Measurements from ENCODE around the gene ALDH1A3.

The ALDH1A3 gene

GRCh38 chr15:100859970-100860828, 19.4 kb upstream of the ALDH1A3 start:
- DNase-seq, result no peak

DNA sequence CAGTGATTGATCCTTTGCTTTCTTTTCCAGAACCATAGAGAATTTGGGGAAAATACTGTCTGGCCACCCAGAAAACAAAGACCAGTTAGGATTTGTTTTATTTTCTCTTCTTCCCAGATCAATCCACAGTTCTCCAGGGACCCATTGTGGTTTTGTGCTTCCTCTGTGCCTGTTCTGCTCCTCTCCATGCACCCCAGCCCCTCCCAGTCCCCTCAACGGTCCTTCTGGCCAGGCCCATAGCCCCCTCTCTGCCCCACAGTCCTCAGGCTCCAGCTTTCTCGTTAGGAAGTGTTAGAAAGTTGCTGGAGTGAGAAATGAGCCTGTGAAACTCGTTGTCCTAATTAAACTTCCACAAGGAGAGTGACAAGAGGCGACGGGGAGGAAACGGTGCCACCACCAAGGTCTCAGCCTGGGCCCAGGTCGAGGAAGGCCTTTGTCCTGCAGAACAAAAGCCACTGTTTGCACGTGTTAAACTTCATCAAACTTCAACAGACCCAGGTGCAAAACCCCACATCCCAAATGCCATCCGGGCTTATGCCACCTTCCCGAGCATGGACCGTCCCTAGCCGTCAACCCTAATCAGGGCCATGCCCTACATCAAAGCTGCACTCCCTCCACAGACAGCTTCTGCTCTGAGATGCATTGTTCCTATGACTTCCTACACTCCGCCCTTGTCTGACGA, 18.7 kb upstream of the ALDH1A3 start:
- DNase-seq, result no peak

- no peak for DNase-seq
These were observed 18.1 kb upstream of the ALDH1A3 start for GRCh38 chr15:100861511-100861991.

GRCh38 chr15:100862162-100862561, 17.5 kb upstream of the ALDH1A3 start:
- no peak for DNase-seq

DNA sequence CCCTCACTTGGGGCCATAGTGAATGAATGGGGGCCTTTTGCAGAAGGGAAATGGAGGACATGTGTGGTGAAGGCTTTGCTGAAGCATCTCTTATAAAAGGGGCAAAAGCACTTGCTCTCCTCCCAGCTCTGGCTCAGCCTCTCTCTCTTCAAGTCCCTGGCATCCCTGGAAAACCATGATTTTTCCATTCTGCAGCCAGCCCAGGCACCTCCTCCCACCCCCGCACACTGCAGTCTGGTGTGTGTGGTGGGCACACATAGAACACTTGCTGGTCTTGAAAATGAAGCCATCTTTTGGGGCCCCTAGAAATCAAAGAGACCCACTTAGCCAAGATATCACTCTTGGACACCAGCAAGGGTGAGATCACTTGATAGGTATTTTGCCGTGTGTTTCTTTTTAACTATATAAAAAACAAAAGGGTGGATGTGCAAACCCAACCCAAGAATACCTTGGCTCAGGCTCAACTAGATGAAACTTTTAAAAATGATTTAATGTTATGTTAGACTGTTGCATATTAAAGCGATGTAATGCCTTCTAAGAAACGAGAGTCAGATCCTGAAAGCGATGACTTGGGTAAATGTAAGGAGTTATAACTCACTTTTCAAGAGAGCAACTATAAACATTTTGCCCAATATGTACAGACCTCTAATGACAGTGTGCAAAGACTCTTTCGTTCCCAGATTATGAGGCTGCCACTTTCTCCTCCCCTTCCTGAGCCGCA, 16.4 kb upstream of the ALDH1A3 start:
- no peak for DNase-seq

DNA sequence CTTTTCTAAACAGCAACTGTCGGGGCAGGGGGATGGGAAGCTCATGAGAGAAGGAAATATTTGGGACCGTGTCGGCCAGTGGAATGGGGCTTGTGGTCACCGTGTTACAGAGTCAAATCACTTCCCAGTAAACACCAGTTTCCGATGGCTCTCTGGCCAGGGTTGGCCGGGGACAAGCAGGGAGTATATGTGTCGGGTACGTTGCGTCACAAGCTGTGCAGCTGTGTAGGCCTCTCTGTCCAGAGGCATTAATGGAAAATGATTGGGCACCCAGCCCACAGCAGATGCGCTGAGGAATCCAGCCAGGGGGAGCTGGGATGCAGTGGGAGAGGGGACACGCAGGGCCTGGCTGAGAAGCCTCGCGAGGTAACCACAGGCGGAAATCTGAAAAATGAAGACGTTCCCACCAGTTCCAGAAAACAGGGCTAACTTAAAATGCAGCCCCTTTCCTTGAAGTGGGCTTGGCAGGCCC, 15.8 kb upstream of the ALDH1A3 start:
- no peak for DNase-seq

DNA sequence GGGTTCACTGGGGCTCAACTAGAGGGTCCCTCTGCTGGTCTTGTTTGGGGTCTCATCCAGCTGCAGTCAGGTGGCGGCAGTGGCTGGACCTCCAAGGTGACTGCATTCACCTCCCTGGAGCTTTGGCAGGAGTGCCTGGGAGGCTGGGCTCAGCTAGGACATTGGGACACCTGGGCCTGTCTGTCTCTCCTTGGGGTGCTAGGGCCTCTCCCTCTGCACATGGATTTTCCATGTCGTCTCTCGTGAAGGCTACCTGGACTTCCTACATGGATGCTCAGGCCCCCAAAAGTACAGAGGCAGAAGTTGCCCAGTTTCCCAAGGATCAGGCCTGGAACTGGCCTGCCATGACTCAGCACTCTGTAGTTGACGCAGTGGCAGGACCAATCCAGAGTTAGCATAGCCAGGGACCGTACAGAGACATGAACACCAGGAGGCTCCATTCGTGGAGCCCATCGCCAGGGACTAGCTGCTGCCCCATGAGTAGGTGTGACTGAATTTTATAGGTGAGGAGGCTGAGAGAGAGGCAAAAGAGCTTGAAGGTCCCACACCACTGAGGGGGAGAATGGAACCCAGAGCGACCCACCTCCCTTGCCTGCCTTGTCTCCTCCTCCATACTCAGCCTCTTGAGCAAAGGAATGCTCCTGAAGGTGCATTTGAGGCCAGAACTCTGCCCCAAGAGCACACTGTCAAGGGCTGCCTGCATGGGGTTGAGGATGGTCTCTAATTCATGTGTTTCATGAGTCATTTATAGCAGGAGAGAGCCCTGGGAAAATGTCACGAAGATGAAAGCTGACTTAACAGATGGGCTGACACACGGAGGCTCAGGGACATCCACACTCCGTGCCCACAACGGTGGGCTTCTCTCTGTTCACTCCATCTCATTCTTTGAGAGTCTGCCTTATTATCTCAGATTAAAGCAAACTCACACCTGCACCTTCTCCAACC, 13.0 kb upstream of the ALDH1A3 start:
- DNase-seq, result no peak

DNA sequence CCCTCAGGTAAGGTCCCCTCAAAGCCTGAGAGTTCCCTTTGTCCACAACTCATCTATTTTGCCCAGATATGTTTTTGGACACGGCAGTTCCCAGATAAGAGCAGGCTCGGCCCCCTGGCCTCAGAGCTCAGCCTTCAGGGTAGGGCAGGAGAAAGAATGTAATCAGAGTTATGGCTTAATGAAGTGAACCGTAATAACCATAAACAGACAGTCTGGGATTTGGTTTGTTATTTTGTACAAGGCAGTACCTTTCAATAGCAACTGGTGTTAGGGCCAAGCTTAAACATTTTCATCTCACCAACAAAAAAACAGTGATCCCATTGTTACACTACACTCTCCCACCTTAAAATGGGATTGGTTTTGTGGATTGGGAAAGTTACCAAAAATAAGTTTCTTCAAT, 12.2 kb upstream of the ALDH1A3 start:
- no peak for DNase-seq

GRCh38 chr15:100869151-100869999, 10.3 kb upstream of the ALDH1A3 start:
- peak; percentile 17 for DNase-seq

- DNase-seq, result peak; percentile 62
These were observed 6.5 kb upstream of the ALDH1A3 start for GRCh38 chr15:100873029-100873677.

- DNase-seq, result no peak
These were observed 4.1 kb upstream of the ALDH1A3 start for GRCh38 chr15:100875495-100875894.

DNA sequence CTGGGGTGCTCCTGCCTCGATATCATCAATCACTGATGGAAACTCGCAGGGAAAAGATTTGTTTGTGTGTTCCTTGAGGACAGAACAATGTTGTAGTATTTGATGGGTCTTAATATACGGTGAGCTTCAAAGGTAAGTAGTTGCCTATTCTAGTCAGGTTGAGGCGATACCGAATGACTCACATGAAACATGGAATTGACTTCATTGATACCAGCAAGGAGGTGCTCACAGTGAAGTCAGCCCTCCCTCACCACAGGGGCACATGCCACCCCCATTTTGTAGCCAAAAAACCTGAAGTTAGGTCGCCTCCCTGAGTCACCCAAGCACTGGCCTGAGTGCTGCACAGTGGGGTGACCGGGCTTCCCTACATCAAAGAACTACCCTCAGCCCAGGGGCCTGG, 3.7 kb upstream of the ALDH1A3 start:
- no peak for DNase-seq

GRCh38 chr15:100877551-100877950, 2.1 kb upstream of the ALDH1A3 start:
- no peak for DNase-seq

DNA sequence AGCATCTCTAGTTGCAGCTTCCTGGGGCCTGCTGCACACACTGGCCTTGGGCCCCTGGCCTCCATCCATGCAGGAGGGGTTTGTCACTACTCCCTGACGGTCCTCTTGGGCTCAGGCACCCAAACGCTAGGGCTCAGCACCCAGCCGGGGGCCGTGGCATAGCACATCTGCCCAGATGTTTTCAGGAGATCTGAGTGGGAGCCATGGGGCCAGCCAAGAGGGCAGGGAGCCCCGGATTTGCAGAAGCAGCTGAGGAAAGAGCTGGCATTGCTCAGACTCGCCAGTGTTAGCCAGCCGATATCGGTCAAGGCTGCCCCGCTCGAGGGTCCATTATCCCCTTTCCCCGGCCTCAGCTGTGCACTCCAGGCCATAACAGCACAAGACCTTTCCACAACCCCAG, 1.5 kb upstream of the ALDH1A3 start:
- DNase-seq, result no peak

- no peak for DNase-seq
These were observed 983 bp upstream of the ALDH1A3 start for GRCh38 chr15:100878648-100879047.

- DNase-seq, result no peak
These were observed 569 bp upstream of the ALDH1A3 start for GRCh38 chr15:100879061-100879463.

DNA sequence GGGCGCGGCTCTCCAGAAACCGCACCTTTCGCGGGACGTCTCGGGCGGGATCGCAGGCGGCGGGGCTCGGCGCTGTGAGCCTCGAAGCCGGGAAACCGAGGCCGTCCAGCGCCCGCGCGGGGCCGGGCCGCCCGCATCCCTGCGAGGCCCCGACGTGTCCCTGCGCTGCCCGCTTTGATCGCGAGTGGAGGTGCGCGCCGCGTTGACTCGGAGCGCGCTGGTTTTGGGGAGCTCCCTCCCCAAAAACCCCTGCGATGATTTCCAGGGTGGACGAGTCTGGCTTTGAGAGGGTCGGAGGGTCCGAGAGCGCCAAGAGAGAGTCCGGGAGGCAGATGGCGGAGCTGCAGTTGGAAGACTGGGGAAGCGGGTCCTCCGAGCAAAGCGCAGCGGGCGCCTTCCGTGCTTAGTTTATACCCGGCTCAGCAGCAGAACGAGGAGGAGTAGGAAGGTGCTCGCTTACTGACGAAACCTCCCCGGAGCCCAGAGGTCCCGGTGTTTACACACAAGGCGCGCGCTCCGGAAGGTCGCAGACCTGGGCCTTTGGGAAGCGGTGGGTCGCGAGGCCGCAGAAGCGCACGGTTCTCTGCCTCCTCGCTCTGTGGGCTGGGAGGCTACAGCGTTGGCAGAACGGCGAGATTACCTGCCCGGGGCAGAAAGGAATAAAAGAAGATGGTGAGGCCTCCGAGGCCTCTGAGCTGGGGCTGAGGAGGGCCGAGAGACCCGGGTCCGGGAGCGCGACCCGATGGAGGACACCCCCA, 687 bp downstream of the ALDH1A3 start:
- no peak for DNase-seq

GRCh38 chr15:100880897-100881242, 1.2 kb downstream of the ALDH1A3 start:
- DNase-seq, result no peak

GRCh38 chr15:100881573-100882336, 2.1 kb downstream of the ALDH1A3 start:
- no peak for DNase-seq
